GM23248 (cell line): ENCODE results near the gene KCNQ2. TPM values are rescaled to one million over a fixed set of nuclear protein-coding genes. Genes with fewer than 3 reads are reported as not detected.

Experiments used
- DNase-seq: peaks from one replicate; pipeline ENCODE4 v3.0.0-alpha.2; 2015
- H2AFZ ChIP-seq: fragments of 200-600 bp; sonication (generic); 2 replicates; pipeline ENCODE4 v1.6.1; 2016; ENCODE audit warnings: antibody characterized with exemption
- H3F3A ChIP-seq: fragments of 200-600 bp; sonication (generic); 2 replicates; pipeline ENCODE4 v1.6.1; 2016; ENCODE audit warnings: mild to moderate bottlenecking, antibody characterized with exemption, mixed run types; ENCODE audit not compliant: insufficient read depth
- H3K27ac ChIP-seq: fragments of 200-600 bp; sonication (generic); 2 replicates; pipeline ENCODE4 v1.5.1; 2016; ENCODE audit warnings: mild to moderate bottlenecking
- H3K27me3 ChIP-seq: fragments of 200-600 bp; sonication (generic); replicated peaks from 2 replicates; pipeline ENCODE4 v1.6.1; 2016; ENCODE audit warnings: mild to moderate bottlenecking; ENCODE audit not compliant: insufficient read depth
- H3K36me3 ChIP-seq: fragments of 200-600 bp; sonication (generic); 2 replicates; pipeline ENCODE4 v1.6.1; 2016; ENCODE audit warnings: low read depth, mild to moderate bottlenecking
- H3K4me1 ChIP-seq: fragments of 200-600 bp; sonication (generic); 2 replicates; pipeline ENCODE4 v1.6.1; 2016; ENCODE audit warnings: mild to moderate bottlenecking; ENCODE audit not compliant: insufficient read depth
- H3K4me2 ChIP-seq: fragments of 200-600 bp; sonication (generic); one replicate; pipeline ENCODE4 v1.6.1; 2016; ENCODE audit warnings: mild to moderate bottlenecking; ENCODE audit not compliant: unreplicated experiment
- H3K4me3 ChIP-seq: fragments of 200-600 bp; sonication (generic); 2 replicates; pipeline ENCODE4 v1.5.1; 2016; ENCODE audit warnings: mild to moderate bottlenecking
- H3K79me2 ChIP-seq: fragments of 200-600 bp; sonication (generic); 2 replicates; pipeline ENCODE4 v1.6.1; 2016; ENCODE audit warnings: mild to moderate bottlenecking; ENCODE audit not compliant: insufficient read depth
- H3K9ac ChIP-seq: fragments of 200-600 bp; sonication (generic); 2 replicates; pipeline ENCODE4 v1.6.1; 2016; ENCODE audit warnings: mild to moderate bottlenecking
- H3K9me2 ChIP-seq: fragments of 200-600 bp; sonication (generic); 2 replicates; pipeline ENCODE4 v1.6.1; 2016; ENCODE audit warnings: mixed run types, mild to moderate bottlenecking, moderate library complexity; ENCODE audit not compliant: insufficient read depth
- H3K9me3 ChIP-seq: fragments of 200-600 bp; sonication (generic); one replicate; pipeline ENCODE4 v1.6.1; 2017; ENCODE audit warnings: low read depth
- H4K20me1 ChIP-seq: fragments of 200-600 bp; sonication (generic); 2 replicates; pipeline ENCODE4 v1.6.0; 2016; ENCODE audit not compliant: insufficient read depth
- EZH2 ChIP-seq: fragments of 200-600 bp; sonication (generic); IDR thresholded peaks from 2 replicates; pipeline ENCODE4 v1.6.1; 2018; ENCODE audit warnings: antibody characterized with exemption, mild to moderate bottlenecking; ENCODE audit not compliant: insufficient read depth, poor library complexity, severe bottlenecking
- EZH2phosphoT487 ChIP-seq: fragments of 200-600 bp; sonication (generic); IDR thresholded peaks from 2 replicates; pipeline ENCODE4 v1.6.1; 2018; ENCODE audit warnings: antibody characterized with exemption, moderate library complexity, mild to moderate bottlenecking, low read depth; ENCODE audit not compliant: insufficient read depth
- WGBS, 2 experiments: methylation state at CpG; one replicate each; pipeline ENCODE4 v1.1.6; 2015 to 2017; ENCODE audit warnings: low lambda C conversion rate in 2 of 2, low coverage in 1 of 2; ENCODE audit errors: missing lambda C conversion rate in 2 of 2; 5-methylcytosine and 5-hydroxymethylcytosine counted together
- in situ Hi-C: fragments of 300-500 bp; cut with MboI; formaldehyde crosslinking; loops from 2 replicates; pipeline ENCODE4 v1.15.0; 2020
- polyA plus RNA-seq: library from polyadenylated mRNA; unstranded; fragments of >200 nt; fragmentation: Nextera tagmentation; extraction: Ambion mirVana; gene quantifications from 2 replicates; pipeline ENCODE4 v1.2.1, GENCODE V29; 2016
- total RNA-seq: library from RNA; depleted of rRNA; stranded (reverse); fragments of >200 nt; shearing (Covaris generic); gene quantifications from 2 replicates; pipeline ENCODE4 v1.2.3, GENCODE V29; 2014

KCNQ2 gene
- total and polyA plus RNA-seq, 2 experiments from 2014 or later = 0.38 TPM; not detected in 1

DNA sequence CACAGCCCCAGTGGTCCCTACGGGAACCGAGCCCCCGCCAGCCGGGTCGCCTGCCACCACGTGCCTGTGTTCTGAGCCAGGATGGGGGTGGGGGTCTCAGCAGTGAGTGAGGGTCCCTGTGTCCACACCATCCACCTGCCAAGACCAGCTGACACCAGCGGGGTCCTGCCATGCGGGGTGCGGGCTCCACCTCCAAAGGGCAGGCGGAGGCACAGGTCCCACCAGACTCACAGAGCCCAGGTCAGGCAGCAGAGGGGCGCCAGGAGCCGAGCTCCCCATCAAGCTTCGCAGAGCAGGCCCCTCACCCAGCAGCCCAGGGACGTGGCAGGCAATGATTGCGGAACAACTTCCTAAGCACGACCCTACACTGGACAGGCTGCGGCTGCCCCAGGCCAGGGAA, 50.5 kb downstream of the KCNQ2 start:
- no peaks in the 10 kb centered on the region for H3K36me3 ChIP-seq
- H4K20me1 ChIP-seq = no peaks in the 10 kb centered on the region
- H3K9me3 ChIP-seq = no peaks in the 10 kb centered on the region
- DNase-seq = no peak
- no peak overlapping the region for H2AFZ ChIP-seq
- no peaks in the 10 kb centered on the region for H3K4me1 ChIP-seq
- in situ Hi-C loops = no loop called here
- no peak for TF ChIP-seq EZH2
- TF ChIP-seq EZH2phosphoT487 = no peak
- H3K27ac ChIP-seq = no peak overlapping the region
- no peaks in the 10 kb centered on the region for H3F3A ChIP-seq
- no peak overlapping the region for H3K4me2 ChIP-seq
- H3K4me3 ChIP-seq = no peak overlapping the region
- no peaks in the 10 kb centered on the region for H3K79me2 ChIP-seq
- H3K9me2 ChIP-seq = no peaks in the 10 kb centered on the region
- peaks cover 8% of the 10 kb centered on the region; the same call in 1 of the 2 replicates for H3K27me3 ChIP-seq
- H3K9ac ChIP-seq = no peak overlapping the region
- WGBS, 2 experiments = 77 to 80% methylated on average over 14 to 17 of the region's 17 CpGs

DNA sequence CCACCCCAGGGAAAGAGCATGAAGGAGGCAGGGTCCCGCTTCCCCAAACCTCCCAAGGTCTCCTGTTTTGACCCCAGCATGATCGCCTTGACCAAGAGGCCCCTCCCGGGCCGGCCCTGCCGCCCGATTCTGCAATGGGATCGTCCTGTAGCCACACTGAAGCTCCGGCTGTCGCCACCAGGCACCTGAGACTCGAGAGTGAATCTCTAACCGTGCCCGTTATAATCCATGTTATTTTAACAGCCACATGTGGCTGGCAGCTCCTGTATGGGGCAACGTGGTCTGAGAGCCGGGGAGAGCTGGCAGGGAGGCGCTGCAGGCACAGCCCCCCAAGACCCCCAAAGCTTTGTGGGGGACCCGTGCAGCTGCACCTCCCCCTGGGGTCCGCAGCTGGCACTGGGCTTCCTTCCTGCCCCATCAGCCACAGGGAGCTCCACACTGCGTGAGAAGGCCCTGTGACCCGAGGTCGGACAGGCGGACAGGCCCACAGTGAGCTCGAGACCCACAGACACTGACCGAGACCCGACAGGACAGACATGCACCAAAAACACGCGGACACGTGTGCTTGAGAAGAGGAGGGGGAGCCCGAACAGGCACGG, 51.3 kb downstream of the KCNQ2 start:
- Histone ChIP-seq H3K9me2 (no peaks in the 10 kb centered on the region), H3K79me2 (no peaks in the 10 kb centered on the region), H3K9ac (no peak overlapping the region), H4K20me1 (no peaks in the 10 kb centered on the region), H3K4me2 (no peak overlapping the region), H3K4me1 (no peaks in the 10 kb centered on the region), H3F3A (no peaks in the 10 kb centered on the region), H3K27ac (no peak overlapping the region), H3K4me3 (no peak overlapping the region), H3K9me3 (no peaks in the 10 kb centered on the region), H3K27me3 (peaks cover 14% of the 10 kb centered on the region; the same call in 1 of the 2 replicates), H2AFZ (no peak overlapping the region), H3K36me3 (no peaks in the 10 kb centered on the region)
- TF ChIP-seq EZH2 = no peak
- TF ChIP-seq EZH2phosphoT487 = no peak
- in situ Hi-C loops = no loop called here
- WGBS, 2 experiments = 54 to 58% methylated on average over 26 to 29 of the region's 29 CpGs
- DNase-seq = no peak

GRCh38 chr20:63420359-63421093, 51.9 kb downstream of the KCNQ2 start:
- Histone ChIP-seq H4K20me1 (no peaks in the 10 kb centered on the region), H3K27me3 (peaks cover 20% of the 10 kb centered on the region; the same call in 1 of the 2 replicates), H3K9me2 (no peaks in the 10 kb centered on the region), H3K9me3 (no peaks in the 10 kb centered on the region), H3K4me3 (no peak overlapping the region), H3K36me3 (no peaks in the 10 kb centered on the region), H3K4me1 (no peaks in the 10 kb centered on the region), H3K79me2 (no peaks in the 10 kb centered on the region), H3K9ac (no peak overlapping the region), H3K4me2 (no peak overlapping the region), H2AFZ (no peak overlapping the region), H3K27ac (no peak overlapping the region), H3F3A (no peaks in the 10 kb centered on the region)
- in situ Hi-C loops = no loop called here
- 55 to 60% methylated on average over 33 to 34 of the region's 34 CpGs for WGBS, 2 experiments
- TF ChIP-seq EZH2phosphoT487 = no peak
- no peak for TF ChIP-seq EZH2
- no peak for DNase-seq

- no peaks in the 10 kb centered on the region for H4K20me1 ChIP-seq
- no peak for DNase-seq
- 80 to 84% methylated on average over 23 to 24 of the region's 24 CpGs for WGBS, 2 experiments
- no peak overlapping the region for H3K9ac ChIP-seq
- no peaks in the 10 kb centered on the region for H3K9me2 ChIP-seq
- in situ Hi-C loops = no loop called here
- H3K27me3 ChIP-seq = peaks cover 20% of the 10 kb centered on the region; the same call in 1 of the 2 replicates
- H3K4me3 ChIP-seq = no peak overlapping the region
- no peaks in the 10 kb centered on the region for H3F3A ChIP-seq
- H3K4me1 ChIP-seq = no peaks in the 10 kb centered on the region
- no peak overlapping the region for H2AFZ ChIP-seq
- no peak for TF ChIP-seq EZH2phosphoT487
- no peak for TF ChIP-seq EZH2
- H3K4me2 ChIP-seq = no peak overlapping the region
- no peak overlapping the region for H3K27ac ChIP-seq
- no peaks in the 10 kb centered on the region for H3K79me2 ChIP-seq
- H3K9me3 ChIP-seq = no peaks in the 10 kb centered on the region
- no peaks in the 10 kb centered on the region for H3K36me3 ChIP-seq
Observed at GRCh38 chr20:63419299-63419698, 53.2 kb downstream of the KCNQ2 start.
